ENCODE results near the gene GCN1.

GCN1 gene

DNA sequence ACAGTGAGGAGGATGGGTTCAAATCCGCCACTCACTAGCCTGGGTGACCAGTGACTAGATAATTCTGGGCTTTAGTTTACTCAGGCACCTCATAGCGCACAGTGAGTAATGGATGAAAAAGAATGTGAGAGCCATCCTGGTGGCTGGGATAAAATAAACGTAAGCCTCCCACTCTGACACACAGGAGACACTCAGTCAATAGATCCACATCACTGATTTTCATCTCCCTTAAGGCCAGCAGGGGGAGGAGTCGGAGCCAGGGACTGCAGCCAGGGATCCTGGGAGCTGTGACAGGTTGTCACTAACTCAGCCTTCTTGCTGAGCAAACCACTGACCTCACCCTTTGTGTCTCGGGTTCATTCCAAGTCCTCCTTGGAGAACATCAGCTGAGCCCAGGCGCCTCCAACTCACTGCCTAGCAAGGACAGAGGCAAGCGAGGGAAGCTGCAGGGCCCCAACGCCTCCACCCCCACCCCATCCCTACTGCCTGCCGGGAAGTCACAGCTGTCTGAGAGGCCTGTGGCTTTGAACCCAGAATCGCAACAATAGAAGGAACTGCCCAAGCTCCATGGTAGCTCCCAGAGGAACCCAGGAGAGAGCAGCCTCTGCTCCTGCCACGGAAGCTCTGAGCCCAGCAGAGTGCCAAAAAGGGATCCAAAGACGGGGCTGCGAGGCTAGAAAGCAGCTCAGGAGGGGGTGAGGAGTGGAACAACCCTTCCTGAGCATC is 40.3 kb upstream of the GCN1 start:
- H3K4me3 ChIP-seq (ENCODE audit: low read length): no peak overlapping the region

DNA sequence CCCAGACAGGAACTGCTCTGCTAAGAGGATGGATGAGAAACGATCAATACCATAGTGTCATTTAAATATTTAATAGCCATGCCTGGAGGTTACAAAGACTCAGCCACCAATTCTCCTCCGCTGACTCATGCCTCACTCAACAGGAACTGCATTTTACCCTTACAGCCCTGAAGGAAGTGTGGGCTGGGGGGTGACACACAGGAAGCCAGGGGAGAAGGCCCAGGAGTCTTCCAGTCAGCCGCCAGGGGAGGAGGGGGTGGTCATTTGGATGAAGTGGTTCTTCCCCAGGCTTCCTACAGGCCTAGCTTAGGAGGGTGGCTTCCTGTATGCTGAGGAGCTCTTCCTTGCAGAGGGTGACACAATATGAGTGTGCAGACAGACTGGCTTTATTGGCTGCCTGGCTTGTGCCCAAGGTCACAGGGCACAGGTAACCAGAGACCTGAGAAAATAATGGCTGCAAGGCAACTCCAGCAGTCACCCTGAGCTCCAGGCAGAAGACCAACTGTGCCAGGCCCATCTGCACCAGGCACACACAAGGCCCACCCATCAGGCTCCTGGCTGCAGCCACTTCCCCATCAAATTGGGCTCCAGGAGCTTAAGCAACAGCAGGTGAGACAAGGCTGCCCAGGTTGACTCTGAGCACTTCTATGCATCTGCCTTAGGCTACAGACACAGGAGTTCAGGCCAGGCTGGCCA is 36.9 kb upstream of the GCN1 start:
- no peak for TF ChIP-seq ZNF274 (IDR thresholded peaks at IDR 0.05; ENCODE audit: low read depth, low read length)
- no peak overlapping the region for H3K4me3 ChIP-seq (ENCODE audit: low read length)

More for the DNA sequence above, 40.3 kb upstream of the GCN1 start:
- TF ChIP-seq ZNF274 (IDR thresholded peaks at IDR 0.05; ENCODE audit: low read depth, low read length): no peak

GRCh38 chr12:120230974-120231315 is 36.4 kb upstream of the GCN1 start:
- TF ChIP-seq ZNF274 (IDR thresholded peaks at IDR 0.05; ENCODE audit: low read depth, low read length): no peak
- H3K4me3 ChIP-seq (ENCODE audit: low read length): no peak overlapping the region

- no peak overlapping the region for H3K4me3 ChIP-seq (ENCODE audit: low read length)
- TF ChIP-seq ZNF274 (IDR thresholded peaks at IDR 0.05; ENCODE audit: low read depth, low read length): no peak
Measured at GRCh38 chr12:120230326-120230973, 35.9 kb upstream of the GCN1 start.

DNA sequence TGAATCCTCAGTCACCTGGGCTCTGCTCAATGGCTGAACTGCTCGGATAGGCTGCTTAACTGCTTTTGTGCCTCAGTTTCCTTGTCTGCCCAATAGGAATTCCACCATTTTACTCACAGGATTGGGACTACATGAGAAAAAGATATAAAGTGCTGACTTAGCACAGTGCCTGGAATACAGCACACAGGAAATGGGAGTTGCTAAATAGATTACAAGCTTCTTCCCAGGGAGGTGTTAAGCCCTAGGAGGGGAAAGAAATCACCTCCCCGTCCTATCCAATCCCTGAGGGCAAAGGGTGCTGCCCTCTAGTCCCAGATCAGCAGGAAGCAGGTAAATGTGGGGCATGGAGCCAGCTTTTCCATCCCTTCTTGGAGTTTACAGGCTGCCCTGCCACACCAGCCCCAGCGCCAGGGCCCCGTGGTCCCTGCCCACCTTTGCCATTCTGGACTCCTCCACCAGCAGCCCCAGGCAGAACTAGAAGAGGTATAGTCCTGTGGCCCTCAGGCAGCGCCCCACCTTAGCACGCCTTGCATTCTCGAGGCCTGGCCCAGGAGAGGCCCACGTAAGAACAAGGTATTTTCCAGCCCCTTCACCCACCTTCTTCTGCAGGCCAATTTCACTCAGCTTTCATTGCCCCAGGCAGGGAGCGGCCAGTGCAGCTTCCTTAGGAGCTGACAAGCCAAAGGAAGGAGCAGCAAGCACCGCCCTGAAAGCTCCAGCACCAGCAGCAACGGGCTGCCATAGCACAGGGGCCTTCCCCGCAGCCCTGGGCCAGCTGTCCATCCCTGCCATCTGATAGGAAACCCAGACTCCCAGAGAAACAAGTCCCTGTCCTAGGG is 35.2 kb upstream of the GCN1 start:
- no peak overlapping the region for H3K4me3 ChIP-seq (ENCODE audit: low read length)
- no peak for TF ChIP-seq ZNF274 (IDR thresholded peaks at IDR 0.05; ENCODE audit: low read depth, low read length)

GRCh38 chr12:120229071-120229486 is 34.6 kb upstream of the GCN1 start:
- TF ChIP-seq ZNF274 (IDR thresholded peaks at IDR 0.05; ENCODE audit: low read depth, low read length): no peak
- H3K4me3 ChIP-seq (ENCODE audit: low read length): no peak overlapping the region

- TF ChIP-seq ZNF274 (IDR thresholded peaks at IDR 0.05; ENCODE audit: low read depth, low read length): no peak
- no peak overlapping the region for H3K4me3 ChIP-seq (ENCODE audit: low read length)
Measured at GRCh38 chr12:120228291-120229070, 34.0 kb upstream of the GCN1 start.

GRCh38 chr12:120228041-120228290 is 33.5 kb upstream of the GCN1 start:
- no peak overlapping the region for H3K4me3 ChIP-seq (ENCODE audit: low read length)
- TF ChIP-seq ZNF274 (IDR thresholded peaks at IDR 0.05; ENCODE audit: low read depth, low read length): no peak

GRCh38 chr12:120227233-120228040 is 32.9 kb upstream of the GCN1 start:
- TF ChIP-seq ZNF274 (IDR thresholded peaks at IDR 0.05; ENCODE audit: low read depth, low read length): no peak

GRCh38 chr12:120225852-120226640 is 31.5 kb upstream of the GCN1 start:
- no peak for TF ChIP-seq ZNF274 (IDR thresholded peaks at IDR 0.05; ENCODE audit: low read depth, low read length)
- peak overlapping the region; percentile 39; the same call in 1 of the 2 replicates for H3K4me3 ChIP-seq (ENCODE audit: low read length)

More at GRCh38 chr12:120227233-120228040, 32.9 kb upstream of the GCN1 start:
- H3K4me3 ChIP-seq (ENCODE audit: low read length): no peak overlapping the region

- no peak for TF ChIP-seq ZNF274 (IDR thresholded peaks at IDR 0.05; ENCODE audit: low read depth, low read length)
- peak overlapping the region; percentile 39; the same call in 1 of the 2 replicates for H3K4me3 ChIP-seq (ENCODE audit: low read length)
Measured at GRCh38 chr12:120225200-120225558, 30.7 kb upstream of the GCN1 start.
